ENCODE measurements around the gene ASPHD2.
"Not testable (repeated sequence)": the region's sequence is repeated elsewhere in the genome, so short reads cannot be mapped to it uniquely, and the experiment has no call there.

ASPHD2 gene

GRCh38 chr22:26428515-26429457 lies at the start of gene ASPHD2:
TSS of gene ASPHD2 (plus strand) at chr22:26429260. CDS start at chr22:26433616, 4,356 bp downstream.
- peak; percentile 55 to 57 for DNase-seq (ENCODE audit: low read depth in 2 of 2)

GRCh38 chr22:26380072-26380830 lies 48.8 kb upstream of the ASPHD2 start:
- DNase-seq (ENCODE audit: low read depth in 2 of 2) = no peak

GRCh38 chr22:26382782-26383181 lies 46.3 kb upstream of the ASPHD2 start:
- DNase-seq (ENCODE audit: low read depth in 2 of 2) = no peak

GRCh38 chr22:26383968-26384556 lies 45.0 kb upstream of the ASPHD2 start:
- no peak for DNase-seq (ENCODE audit: low read depth in 2 of 2)

GRCh38 chr22:26385164-26385563 lies 43.9 kb upstream of the ASPHD2 start:
- no peak for DNase-seq (ENCODE audit: low read depth in 2 of 2)

DNA sequence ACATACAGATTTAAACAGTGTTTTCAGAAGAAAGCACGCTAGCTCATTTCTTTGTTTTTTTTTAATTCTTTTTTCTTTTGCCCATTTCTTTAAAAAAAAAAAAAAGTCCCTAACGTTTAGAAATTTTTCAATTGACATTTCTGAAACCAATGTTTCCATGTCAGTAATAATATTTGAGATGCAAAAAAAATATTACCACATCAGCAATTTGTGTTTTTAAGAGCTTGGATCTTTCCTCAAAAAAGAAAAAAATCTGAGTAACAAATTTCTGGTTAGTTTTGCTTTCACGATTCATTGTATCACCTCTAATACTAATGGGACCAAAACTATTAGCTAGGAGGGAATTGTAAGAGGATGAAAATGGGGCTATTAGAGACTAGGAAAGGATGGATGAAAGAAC lies 39.9 kb upstream of the ASPHD2 start:
- DNase-seq (ENCODE audit: low read depth in 2 of 2) = no peak

DNA sequence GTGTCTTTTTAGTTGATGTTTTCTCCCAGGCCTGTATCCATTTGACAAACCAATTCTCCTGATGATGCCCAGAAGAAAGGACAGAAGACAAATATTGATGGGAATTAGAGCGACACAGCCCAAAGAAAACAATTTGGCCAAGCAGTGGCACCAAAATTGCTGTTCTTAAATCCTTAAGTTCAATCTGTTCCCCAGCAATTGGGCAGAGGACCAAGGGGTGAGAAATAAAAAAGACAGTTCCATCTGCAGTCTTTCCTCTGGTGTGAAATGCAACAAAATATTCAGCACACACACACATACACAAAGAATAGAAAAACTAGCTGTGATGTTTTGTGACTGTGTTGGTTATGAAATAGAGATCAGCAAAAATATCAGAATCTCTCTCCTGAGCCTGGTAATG lies 38.0 kb upstream of the ASPHD2 start:
- no peak for DNase-seq (ENCODE audit: low read depth in 2 of 2)

- no peak for DNase-seq (ENCODE audit: low read depth in 2 of 2)
Observed at GRCh38 chr22:26391623-26392022, 37.4 kb upstream of the ASPHD2 start.

DNA sequence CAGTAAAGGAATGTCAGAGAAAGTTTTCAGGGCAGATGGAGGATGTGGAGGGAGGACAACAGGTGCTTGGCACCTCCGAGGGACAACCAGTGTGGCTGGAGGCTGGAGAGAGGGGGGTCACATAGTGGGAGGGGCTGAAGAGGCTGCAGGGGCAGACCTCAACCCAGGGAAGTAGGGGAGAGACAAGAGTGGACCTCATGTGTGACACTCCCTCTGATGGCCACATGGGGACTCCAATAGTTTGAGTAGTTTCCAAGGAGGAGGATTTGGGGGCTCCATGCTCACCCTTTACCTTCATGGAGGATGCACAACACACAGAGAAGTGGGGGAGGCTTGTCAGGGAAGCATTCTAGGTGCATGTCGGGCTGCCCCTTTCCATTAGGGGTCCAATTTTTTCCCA lies 35.1 kb upstream of the ASPHD2 start:
- no peak for DNase-seq (ENCODE audit: low read depth in 2 of 2)

DNA sequence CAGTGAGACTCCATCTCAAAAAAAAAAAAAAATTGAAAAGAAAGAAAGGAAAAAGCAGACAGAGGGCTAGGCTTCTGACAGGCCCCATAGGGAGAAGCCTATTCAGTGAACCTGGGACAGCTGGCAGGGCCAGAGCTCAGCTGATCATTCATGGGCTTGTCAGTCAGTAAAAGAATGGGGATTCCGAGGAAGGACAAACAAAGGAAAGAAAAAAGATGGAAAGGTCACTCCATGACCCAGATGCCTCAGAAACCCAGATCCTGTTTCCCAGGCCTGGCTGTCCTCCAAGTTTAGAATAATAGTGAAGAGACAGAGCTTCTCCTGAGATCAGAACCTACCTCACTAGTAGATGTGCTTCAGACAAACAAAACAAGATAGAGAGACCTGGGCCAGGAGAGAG lies 34.3 kb upstream of the ASPHD2 start:
- no peak for DNase-seq (ENCODE audit: low read depth in 2 of 2)

DNA sequence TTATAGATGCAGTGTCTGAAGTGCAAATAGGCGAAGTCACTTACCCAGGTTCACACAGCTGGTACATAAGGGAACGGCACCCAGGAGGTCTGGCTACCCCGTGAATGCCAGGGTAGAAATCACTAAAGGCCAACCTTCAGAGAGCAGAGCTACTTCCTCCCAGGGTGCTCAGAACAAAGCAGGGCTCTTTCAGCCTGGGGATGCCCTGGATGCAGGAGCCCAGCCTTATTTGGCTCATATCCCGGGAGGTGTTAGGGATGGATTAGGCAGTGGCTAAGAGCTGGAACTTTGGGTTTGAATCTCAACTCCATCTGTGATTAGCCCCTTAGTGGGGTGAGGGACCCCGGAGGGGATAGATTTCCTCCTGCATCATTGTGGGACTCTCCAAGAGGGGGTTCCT lies 33.1 kb upstream of the ASPHD2 start:
- DNase-seq (ENCODE audit: low read depth in 2 of 2) = no peak

- peak; percentile 35 to 55 for DNase-seq (ENCODE audit: low read depth in 2 of 2)
Observed at GRCh38 chr22:26398741-26399153, 30.3 kb upstream of the ASPHD2 start.

DNA sequence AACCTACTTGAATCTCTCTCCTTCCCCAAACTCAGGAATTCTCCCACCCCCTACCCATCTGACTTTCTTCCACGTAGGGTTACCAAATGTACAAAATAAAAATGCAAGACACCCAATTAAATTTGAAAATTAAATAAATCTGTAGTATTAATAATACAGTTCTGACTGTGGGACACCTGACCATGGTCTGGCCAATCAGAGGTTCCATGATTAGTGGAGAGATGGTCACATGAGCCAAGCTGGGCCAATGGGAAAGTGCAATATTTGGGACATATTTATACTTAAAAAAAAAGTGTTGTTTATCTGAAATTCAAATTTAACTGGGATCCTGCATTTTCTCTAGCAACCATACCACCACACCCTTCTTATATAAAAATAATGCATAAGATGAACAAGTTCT lies 29.8 kb upstream of the ASPHD2 start:
- DNase-seq (ENCODE audit: low read depth in 2 of 2) = no peak

DNA sequence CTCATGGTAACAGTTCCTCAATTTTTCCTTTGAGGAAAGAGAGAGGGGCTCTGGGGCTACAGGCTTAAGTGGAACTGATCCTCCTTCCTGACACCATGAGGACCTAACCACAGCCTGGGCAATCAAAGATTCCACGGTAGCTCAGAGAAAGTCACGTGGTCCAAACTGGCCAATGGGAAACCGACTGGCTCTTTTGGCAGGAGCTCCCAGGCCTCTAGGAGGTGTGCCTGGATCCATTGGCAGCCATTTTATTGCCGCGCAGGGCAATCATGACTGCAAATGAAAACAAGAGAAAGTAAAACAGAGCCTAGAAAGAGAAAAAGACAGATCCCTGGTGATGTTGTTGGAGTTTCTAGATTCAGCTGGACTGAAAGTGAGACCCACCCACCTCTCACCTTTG lies 27.3 kb upstream of the ASPHD2 start:
- DNase-seq (ENCODE audit: low read depth in 2 of 2) = no peak

DNA sequence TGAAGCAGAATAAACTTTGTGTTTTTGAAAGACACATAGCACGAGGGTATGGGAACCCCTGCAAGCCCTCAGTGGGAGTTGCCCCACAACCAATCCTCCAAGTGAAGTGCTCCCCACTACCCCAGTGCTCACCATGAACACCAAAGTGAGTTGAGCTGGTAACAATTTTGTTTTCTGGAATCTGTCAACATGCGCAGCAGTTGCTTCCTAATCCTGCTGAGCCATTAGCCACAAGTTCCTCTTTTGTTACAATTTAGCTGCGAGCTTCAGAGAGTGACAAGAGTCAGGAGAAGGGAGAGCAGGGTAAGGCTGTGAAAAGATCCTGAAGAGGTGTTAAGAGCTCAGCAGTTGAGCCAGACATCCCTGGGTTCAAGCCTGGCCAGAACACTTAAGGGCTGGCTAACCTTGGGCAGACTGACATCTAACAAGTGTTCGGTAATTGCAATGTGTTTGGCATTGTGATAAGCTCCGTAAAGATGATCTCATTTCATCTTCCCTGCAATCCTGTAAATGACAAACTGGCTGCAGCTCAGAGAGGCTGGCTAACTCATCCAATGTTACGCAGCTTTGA lies 24.1 kb upstream of the ASPHD2 start:
- DNase-seq (ENCODE audit: low read depth in 2 of 2) = no peak

DNA sequence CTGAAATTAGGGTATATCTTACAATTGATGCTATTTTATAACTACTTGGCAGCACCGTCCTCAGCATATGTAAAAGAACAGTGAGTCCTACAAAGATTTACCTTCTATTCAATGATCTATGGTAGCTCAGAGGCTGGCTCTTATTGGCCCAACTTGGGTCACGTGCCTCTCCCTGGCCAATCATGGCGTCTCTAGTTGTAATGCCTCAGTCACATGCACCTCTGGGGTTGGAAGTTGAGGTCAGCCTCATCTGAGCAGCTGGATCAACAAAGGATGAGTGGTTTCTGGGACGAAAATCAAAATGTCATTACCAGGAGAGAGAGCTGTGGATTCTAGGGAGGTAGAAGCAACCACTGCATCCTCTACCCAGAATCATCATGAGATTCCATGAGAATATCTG lies 22.9 kb upstream of the ASPHD2 start:
- no peak for DNase-seq (ENCODE audit: low read depth in 2 of 2)

- DNase-seq (ENCODE audit: low read depth in 2 of 2) = not testable (repeated sequence)
Observed at GRCh38 chr22:26408562-26409220, 20.4 kb upstream of the ASPHD2 start.

DNA sequence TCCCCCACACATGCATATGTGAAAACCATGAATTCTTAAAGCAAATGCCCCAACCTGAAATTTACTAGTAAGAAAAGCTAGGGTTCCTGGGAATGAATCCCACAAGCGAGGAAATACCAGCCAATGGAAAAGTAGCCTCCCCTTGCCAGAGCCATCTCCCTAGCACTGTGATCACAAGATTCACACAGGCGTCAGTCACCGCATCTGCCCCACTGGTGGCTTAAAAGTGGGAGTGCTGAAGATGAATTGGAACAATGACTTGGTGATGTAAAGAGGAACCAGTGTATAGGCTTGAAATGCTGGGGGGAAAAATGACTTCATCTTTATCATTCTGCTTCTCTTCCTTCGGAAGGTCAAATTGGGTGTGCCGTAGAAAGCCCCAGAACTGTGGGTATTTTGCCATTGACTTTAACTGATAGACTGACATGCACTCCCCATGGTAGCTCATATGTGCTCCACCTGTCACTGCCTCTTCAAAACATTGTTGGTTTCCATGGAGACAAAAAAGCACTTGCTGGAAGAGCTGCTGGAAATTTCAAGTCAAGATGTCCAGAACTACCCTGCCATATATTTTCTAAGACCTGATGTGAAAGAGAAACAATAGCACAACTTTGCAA lies 19.2 kb upstream of the ASPHD2 start:
- no peak for DNase-seq (ENCODE audit: low read depth in 2 of 2)

DNA sequence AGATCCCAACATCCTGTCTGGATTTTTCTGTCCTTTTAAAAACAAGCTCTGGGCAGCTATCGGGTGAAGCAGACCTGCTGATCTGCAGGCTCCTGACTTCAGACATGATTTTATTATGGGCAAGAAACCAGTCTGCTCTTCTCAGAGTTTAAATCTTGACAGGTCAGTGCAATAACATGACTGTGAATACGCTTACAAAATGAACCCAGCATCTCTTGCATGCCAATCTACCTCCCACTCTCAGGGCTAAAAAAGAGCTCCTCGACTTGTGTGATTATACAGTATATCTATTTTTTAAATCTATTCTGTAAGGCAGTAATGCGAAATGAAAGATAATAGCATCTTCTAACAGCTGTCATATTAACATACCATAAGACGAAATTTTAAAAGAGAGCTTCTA lies 18.7 kb upstream of the ASPHD2 start:
- DNase-seq (ENCODE audit: low read depth in 2 of 2) = no peak

GRCh38 chr22:26414347-26414746 lies 14.7 kb upstream of the ASPHD2 start:
- DNase-seq (ENCODE audit: low read depth in 2 of 2) = no peak

DNA sequence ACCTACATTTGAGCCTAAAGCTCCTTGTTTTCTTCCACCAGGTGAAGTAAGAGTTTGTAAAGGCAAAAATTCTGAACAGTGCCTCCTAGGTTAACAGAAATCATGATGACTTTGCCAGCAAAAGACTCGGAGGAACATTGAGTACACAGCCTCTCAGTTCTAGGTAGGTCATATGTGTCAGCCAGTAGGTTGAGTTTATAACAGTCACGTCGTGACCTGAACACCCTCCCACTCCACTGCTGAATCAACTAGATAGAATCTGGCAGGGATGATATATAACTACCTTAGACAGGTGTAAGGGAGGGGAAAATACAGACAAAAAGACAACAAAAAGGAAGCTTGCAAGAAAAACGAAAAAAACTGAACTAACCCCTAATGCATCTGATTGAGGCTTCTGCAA lies 12.8 kb upstream of the ASPHD2 start:
- DNase-seq (ENCODE audit: low read depth in 2 of 2) = no peak
